ENCODE data around the gene HEXA. TPM values are rescaled to one million over a fixed set of nuclear protein-coding genes. Genes with fewer than 3 reads are reported as not detected.

The HEXA gene
- total and polyA plus RNA-seq, 9 of the 15 experiments (the other 6 are each of a cell fraction or from before 2014, with no cell fraction given): 22.2 to 136 (median 68.9) TPM

DNA sequence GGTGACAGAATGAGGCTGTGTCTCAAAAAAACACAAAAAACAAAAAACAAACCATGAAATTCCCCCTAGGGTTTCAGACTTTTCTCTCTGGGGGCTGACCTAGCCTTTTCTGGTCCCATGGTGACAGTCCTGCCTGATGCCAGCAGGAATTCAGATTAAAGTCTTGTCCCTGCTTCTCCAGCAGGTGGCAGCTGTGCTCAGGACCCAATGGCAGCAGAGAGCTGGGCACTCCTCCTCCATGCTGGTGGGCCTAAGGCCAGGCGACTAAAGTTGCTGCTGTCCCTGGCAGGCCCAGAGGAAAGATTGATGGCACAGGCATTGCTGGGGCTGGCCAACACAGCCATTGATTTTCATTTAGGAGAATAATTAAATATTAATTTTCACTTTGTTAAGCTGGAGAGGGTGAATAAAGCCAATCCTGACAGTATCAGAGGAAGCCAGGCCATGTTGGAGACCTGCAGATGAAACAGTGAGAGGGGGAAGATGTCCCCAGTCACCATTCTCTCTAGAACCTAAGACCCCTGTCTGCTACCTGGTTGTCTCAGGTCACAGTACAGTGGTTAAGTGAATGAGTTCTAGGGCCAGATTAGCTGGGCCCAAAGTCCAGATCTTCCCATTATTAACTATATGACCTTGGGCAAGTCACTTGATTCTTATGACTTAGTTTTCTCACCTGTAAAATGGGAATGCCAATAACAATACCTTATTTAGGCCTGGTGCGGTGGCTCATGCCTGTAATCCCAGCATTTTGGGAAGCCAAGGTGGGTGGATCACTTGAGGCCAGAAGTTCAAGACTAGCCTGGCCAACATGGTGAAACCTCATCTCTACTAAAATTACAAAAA, 63.0 kb downstream of the HEXA start (continued):
- peak; percentile 44; the same call in 1 of the 2 replicates for TF ChIP-seq STAG1 (CRISPR knock-in tag; IDR thresholded peaks at IDR 0.05; ENCODE audit: borderline replicate concordance)
- TF ChIP-seq, protein P1, sequence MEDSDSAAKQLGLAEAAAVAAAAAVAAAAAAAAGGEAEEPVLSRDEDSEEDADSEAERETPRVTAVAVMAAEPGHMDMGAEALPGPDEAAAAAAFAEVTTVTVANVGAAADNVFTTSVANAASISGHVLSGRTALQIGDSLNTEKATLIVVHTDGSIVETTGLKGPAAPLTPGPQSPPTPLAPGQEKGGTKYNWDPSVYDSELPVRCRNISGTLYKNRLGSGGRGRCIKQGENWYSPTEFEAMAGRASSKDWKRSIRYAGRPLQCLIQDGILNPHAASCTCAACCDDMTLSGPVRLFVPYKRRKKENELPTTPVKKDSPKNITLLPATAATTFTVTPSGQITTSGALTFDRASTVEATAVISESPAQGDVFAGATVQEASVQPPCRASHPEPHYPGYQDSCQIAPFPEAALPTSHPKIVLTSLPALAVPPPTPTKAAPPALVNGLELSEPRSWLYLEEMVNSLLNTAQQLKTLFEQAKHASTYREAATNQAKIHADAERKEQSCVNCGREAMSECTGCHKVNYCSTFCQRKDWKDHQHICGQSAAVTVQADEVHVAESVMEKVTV (CRISPR knock-in tag; IDR thresholded peaks at IDR 0.05): peak; percentile 49; the same call in 1 of the 2 replicates
- TF ChIP-seq XRCC5 (IDR thresholded peaks at IDR 0.05; ENCODE audit: low read depth, low read length): 0 out of 2 replicates have a peak, but pooled peaks have one; percentile 46
- TF ChIP-seq, protein P2, sequence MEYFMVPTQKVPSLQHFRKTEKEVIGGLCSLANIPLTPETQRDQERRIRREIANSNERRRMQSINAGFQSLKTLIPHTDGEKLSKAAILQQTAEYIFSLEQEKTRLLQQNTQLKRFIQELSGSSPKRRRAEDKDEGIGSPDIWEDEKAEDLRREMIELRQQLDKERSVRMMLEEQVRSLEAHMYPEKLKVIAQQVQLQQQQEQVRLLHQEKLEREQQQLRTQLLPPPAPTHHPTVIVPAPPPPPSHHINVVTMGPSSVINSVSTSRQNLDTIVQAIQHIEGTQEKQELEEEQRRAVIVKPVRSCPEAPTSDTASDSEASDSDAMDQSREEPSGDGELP (CRISPR knock-in tag; IDR thresholded peaks at IDR 0.05; ENCODE audit: borderline replicate concordance): peak; percentile 21; the same call in 1 of the 2 replicates

- Histone ChIP-seq H3K4me2 (ENCODE audit: insufficient read depth, low read length) (no peak overlapping the region), H3K27ac (ENCODE audit: extremely low read depth, low read depth, low read length) (no peak overlapping the region), H3K36me3 (ENCODE audit: control insufficient read depth, insufficient read depth, low read length) (no peaks in the 10 kb centered on the region), H4K20me1 (replicated peaks; ENCODE audit: control insufficient read depth, insufficient read depth, low read length) (no peaks in the 10 kb centered on the region; the same call in 1 of the 2 replicates), H3K9me1 (ENCODE audit: control insufficient read depth, insufficient read depth, low read length) (no peaks in the 10 kb centered on the region), H3K9ac (ENCODE audit: insufficient read depth in 1 of 2, low read depth in 2 of 2, low read length in 2 of 2) (no peak overlapping the region), H3K4me3 (no peak overlapping the region), H2AFZ (ENCODE audit: low read depth, low read length) (no peak overlapping the region), H3K79me2 (ENCODE audit: control insufficient read depth, insufficient read depth, low read length) (no peaks in the 10 kb centered on the region), H3K4me1 (replicated peaks in 1 of 2; ENCODE audit: control insufficient read depth in 2 of 2, insufficient read depth in 2 of 2, low read length in 2 of 2) (no peaks in the 10 kb centered on the region), H3K27me3 (ENCODE audit: control insufficient read depth in 2 of 2, insufficient read depth in 2 of 2, low read length in 2 of 2) (peaks cover 19 to 34% of the 10 kb centered on the region in 2 experiments), H3K9me3 (replicated peaks; ENCODE audit: control insufficient read depth, insufficient read depth, low read depth, low read length) (no peaks in the 10 kb centered on the region)
- in situ Hi-C loops (cut with MboI) (loop anchor here (25.0 kb wide), 3 partner anchors 780 to 1780 kb away; partner anchors contain the start of gene GOLGA6A), intact Hi-C loops (cut with micrococcal nuclease) (no loop called here)
- ATAC-seq (no peak), FAIRE-seq (no peak), DNase-seq (ENCODE audit: extremely low read depth in 1 of 4, low spot score in 3 of 4) (no peak)
- CTCF ChIA-PET (ENCODE audit: low intra/inter-chr PET ratio): no interaction called here
- BruUV-seq (replicated peaks): no TSS peak
- 0% methylated on average over 3 of the region's 5 CpGs for WGBS (ENCODE audit: insufficient coverage, low coverage, missing lambda C conversion rate)
- POLR2A ChIA-PET: interaction anchor here (1.1 kb wide), 1 partner anchor 18 kb away, joined by 3 read pairs; no protein-coding TSS in a partner anchor
- TF ChIP-seq SRF (CRISPR knock-in tag; IDR thresholded peaks at IDR 0.05) (no peak), BRD9 (IDR thresholded peaks at IDR 0.05; ENCODE audit: low read depth, partially characterized antibody) (no peak), ZNF449 (CRISPR knock-in tag; IDR thresholded peaks at IDR 0.05) (no peak), HBP1 (CRISPR knock-in tag; IDR thresholded peaks at IDR 0.05) (no peak), FOXK2 (conservative IDR thresholded peaks at IDR 0.05 in 1 of 2, IDR thresholded peaks at IDR 0.05 in 1 of 2; ENCODE audit: low read depth in 2 of 2) (no peak)
- TF ChIP-seq, protein P3, sequence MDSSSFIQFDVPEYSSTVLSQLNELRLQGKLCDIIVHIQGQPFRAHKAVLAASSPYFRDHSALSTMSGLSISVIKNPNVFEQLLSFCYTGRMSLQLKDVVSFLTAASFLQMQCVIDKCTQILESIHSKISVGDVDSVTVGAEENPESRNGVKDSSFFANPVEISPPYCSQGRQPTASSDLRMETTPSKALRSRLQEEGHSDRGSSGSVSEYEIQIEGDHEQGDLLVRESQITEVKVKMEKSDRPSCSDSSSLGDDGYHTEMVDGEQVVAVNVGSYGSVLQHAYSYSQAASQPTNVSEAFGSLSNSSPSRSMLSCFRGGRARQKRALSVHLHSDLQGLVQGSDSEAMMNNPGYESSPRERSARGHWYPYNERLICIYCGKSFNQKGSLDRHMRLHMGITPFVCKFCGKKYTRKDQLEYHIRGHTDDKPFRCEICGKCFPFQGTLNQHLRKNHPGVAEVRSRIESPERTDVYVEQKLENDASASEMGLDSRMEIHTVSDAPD (CRISPR knock-in tag; IDR thresholded peaks at IDR 0.05): no peak
Observed at GRCh38 chr15:72307026-72307425, 68.8 kb downstream of the HEXA start.
